HUDEP-2 (cell line): ENCODE data around the gene ADAMTS6.
A peak's percentile ranks its signal among the peaks of the same experiment; 100 is the strongest.

Experiments used
- DNase-seq, 76 experiments: peaks; one replicate each; lab custom pipeline; 2025; ENCODE audit not compliant: unreplicated experiment in 76 of 76; lab: John Stamatoyannopoulos, UW

ADAMTS6 gene

DNA sequence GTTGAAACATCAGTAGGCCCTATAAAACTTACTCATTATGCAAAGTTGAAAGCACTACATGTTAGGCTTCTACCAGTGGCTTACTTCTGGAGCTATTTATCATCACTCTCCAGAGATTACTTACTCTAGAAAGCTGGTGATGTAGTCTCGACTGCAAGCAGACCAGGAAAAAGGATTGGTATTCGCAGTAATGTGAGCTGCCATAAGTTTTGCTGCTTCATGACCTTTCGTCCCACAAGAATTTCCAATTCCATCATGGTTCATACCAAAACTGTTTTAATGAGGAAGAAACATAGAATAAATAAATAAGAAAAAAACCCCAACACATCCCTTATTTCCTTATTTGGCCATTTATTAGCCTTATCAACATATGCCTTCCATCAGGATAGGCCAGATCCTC lies 181.9 kb downstream of the ADAMTS6 start:
- DNase-seq, result no peak

DNA sequence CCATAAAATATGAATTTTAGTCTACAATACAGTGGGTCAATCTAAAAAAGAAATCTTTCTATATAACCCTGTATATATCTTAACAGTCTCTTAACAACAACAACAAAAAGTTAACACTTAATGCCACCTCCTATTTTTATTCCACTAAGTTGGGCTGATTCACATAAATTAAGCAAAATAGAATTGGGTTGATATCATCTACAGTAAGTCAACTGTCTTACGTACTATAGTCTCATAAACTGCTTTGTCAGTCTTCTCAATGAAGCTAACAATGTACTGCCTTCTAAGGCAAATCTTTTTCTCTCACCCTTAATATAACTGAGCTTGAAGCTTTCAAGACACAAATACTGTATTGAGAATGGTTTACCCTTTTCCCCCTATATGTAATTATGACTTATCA lies 185.7 kb downstream of the ADAMTS6 start:
- DNase-seq, result no peak

DNA sequence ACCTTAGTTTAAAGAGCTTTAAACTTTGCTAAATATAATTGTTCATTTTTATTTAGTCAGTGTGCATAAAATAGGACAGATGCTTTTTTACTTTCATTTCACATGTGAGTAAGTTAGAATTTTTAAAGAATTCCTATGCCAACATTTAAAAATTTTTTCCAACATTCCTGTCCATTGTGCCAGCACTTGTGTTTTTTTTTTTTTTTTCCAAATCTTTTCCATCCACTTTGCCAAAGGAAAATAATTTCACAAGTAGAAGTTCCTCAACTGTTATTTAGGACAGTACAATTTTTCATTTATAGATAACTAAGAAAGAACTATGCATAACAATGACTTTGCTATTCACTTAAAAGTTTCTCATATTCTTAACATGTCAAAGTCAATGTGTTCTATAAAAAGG lies 189.5 kb downstream of the ADAMTS6 start:
- no peak for DNase-seq

DNA sequence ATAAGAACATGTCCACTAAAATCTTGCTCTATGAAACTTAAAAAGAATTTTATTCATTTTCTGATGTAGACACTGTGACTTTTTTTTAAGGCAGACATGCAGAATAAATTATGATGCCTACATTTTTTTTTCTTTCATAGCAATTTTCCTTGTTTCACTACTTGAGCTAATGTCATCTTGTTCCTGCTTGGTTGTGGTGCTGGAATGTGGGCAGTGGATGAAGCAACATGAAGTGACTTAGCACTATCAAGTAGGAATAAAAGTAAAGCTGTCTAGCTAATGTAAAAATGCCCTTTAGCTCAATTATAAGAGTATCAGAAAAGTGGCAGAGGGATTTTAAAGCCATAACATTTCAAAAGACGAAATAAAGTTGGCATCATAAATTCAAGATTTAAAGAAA lies 191.0 kb downstream of the ADAMTS6 start:
- DNase-seq, result no peak

DNA sequence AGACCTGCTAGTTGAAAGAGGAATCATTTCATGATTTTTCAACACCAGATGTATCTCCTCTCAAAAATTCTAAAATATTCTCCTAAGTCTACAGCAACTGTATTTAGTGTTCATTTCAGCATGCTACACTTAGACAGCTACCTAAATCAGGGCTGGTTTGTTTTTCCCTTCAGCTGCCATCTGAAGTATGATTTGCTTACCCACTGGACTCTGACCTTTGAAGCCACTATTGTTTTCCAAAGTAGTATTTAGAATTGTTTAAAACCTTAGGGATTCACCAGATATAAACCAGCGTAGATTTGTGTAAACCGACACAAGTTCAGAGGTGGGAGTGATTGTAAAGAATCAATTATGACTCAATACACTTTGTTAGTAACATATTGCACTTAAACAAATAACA lies 193.1 kb downstream of the ADAMTS6 start:
- DNase-seq, result no peak

DNA sequence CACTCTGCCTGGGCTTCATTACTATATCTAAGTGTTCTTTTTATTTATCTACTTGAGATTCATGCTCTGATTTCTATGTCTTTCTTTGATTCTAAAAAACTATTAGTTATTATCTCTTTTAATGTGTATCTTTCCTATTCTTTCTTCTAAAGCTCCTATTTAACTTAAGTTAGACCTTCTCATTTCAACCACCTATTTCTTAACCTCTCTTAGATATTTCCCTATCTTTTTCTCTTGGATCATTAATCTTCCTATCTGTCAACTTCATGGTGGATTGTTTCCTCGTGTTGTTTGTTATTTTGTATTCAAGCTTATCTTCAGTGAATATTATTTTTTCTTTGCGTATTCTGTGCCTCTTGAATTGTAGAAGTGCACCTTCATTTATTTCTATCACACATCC lies 202.1 kb downstream of the ADAMTS6 start:
- DNase-seq, result no peak

DNA sequence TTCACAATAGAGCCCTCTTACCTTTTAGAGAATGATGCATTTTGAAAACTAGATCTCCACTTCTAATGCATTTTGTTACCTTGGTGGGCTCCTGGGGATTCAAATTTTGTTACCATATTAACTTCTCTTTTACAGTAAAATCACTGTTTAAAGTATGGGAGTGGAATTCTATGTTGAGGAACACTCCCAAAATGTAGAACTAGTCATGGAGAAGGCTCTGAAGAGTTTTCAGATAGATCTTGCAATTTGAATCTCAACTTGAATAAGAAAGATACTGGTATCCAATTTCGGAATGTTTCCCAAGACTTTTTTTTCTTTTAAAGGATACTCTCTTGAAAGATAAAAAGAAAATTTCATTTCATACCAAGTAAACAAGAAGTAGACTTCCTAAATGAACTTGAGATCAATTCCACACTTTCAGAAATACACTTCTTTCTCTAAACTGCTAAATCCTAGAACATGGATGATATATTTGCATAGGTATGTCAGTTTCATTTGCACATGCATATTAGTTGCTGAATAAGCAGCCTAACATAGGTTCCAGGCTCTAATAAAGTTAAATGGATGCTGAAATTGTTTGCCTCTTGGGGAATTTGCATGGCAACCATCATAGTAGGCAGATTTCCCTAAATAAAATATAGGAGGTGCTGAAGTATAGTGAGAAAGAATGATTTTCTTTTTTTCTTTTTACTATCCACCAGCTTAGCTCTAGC lies 205.4 kb downstream of the ADAMTS6 start:
- no peak for DNase-seq

DNA sequence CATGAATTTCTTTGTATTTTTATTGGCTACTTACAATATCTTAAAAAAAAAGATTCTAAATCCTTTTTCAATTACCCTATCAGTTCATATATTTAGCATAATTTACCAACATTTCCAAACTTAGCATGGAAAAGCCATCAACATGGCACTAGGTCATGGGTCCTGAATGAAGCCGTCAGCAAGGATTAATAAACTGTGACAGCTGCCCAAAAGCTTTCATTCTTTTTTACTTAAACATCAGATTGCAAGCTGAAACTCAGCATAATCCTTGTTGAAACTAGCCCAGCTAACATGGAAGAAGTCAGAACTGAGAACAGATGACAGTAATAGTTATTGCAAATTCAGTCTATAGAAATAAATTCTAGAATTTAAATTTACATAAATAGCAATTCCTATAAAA lies 209.8 kb downstream of the ADAMTS6 start:
- DNase-seq, result no peak

DNA sequence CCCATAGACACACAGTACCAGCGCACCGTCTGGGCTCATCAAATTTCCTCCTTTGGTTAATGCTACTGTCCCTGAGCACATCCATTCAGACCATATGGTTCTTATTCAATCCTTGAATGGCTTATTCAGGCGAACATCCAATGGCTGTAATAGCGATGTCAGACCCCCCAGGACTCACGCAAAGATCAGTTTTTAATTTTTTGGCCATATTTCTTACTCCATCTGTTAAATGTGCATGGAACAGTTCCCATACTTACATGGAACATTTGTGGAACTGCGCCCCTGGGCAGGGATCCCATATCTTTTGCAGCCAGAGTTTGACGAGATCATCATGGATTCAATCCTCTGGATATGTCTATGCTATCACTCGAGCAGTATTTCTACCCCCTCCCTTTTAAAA lies 213.2 kb downstream of the ADAMTS6 start:
- DNase-seq, result no peak

DNA sequence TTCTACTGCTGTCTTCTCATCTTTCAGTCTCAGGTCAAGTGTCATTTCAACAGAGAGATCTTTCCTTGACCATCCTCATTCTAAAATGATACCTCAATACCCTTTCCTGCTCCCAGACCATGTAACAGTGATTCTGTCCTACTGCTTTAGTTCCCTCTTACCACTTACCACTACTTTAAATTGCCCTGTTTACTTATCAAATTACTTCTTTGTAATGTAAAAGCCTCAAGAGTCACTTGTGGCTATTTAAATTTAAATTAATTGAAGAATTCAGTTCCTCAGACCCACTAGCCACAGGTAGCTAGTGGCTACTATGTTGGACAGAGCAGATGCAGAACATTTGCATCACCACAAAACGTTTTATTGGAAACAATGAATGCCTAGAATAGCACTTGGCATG lies 217.3 kb downstream of the ADAMTS6 start:
- DNase-seq, result no peak

DNA sequence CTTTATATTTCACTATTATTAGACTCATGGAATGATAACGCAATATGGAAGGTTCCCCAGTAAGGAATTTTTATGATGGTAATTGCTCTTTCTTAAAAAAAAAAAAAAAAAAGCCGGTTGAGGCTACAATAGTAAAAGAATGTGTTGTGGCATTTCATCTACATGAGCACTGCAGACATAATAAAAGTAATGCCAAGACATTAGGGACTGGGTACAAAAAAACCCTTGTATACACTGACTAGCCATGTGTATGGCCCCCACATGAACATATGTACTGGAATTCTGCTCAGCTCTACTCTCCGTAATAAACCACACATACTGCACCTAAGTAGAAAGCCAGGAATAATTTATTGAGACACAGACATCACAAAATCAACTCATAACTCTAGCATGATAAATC lies 218.4 kb downstream of the ADAMTS6 start:
- DNase-seq, result no peak

DNA sequence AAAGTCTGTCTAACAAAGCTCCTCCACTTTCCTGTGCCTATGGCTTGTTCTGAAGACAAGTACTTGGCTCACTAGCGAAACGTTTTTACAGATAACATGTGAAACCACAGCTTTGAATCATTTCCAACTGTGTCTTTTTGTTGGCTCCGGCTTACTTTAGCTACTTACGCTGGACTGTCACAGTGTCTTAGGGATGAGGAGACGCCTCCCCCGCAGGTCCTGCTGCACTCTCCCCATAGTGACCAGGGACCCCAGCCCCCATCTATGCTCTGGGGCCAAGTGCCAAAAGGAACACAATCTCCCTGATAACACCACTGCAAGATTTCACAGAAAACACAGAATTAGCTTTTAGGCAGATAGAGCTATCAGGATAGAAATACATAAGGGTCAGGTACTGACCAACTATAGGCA lies 219.1 kb downstream of the ADAMTS6 start:
- peak in 70 of 76 experiments; percentile 1 to 93 (median 56) for DNase-seq

DNA sequence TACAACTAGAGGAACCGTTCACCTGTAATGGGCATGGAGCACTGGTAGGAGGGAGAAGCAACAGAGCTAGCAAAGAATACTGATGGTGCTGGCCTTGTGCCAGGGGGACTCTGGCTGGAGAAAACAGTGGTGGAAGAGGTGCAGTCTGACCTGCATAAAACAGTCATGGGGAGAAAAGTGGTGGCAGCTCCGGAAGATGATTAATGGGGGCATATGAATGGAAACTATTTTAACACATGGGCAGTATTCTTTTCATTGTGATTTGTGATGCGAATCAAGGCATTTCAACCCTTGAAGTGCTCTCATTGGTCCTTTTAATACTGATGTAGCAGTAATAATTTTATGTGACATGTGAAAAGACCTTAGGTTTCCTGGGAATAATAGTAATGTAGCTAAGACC lies 219.6 kb downstream of the ADAMTS6 start:
- peak in 2 of 76 experiments; percentile 4 to 23 for DNase-seq

DNA sequence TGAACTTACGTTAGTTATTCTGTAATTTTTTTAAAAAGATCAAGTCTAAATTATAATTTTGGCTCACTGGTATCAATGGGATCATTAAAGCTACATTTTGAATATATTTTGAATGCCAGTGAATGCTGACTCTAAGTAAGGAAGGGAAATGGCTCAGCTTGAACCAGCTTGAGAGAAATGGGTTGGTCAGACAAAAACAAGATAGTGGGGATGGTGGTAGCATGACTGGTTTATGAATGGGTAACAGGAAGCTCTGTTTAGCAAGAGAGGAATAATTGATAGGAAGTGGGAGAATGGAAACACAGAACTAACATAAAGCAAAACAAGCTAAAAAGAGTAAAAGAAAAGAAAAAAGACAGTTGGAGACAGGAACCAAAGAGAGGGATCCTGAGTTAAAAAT lies 220.2 kb downstream of the ADAMTS6 start:
- DNase-seq, result no peak

DNA sequence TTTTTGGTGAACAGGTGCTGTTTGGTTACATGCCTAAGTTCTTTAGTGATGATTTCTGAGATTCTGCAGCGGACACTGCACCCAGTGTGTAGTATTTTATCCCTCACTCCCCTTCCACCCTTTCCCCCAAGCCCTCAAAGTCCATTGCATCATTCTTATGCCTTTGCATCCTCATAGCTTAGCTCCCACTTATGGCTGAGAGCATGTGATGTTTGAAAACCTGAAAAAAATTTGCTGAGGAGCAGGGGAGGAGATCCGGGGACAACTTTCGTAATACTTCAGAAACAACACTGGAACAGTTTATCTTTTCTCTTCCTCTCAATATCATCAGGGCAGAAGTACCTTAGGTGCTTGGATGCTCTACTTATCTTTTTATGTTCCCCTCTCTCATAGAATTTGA lies 226.4 kb downstream of the ADAMTS6 start:
- no peak for DNase-seq

DNA sequence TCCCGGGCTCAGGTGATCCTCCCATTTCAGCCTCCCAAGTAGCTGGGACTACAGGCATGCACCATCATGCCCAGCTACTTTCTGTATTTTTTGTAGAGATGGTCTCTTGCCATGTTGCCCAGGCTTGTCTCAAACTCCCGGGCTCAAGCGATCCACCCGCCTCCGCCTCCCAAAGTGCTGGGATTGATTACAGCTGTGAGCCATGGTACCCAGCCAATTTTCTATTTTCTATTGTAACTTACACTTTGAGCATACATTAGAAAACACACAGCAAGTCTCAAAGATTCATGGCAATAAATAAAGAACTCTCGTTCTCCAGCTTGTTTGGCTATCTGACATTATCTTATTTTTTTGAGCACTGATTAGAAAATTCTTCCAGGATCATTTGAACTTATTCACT lies 228.7 kb downstream of the ADAMTS6 start:
- DNase-seq, result no peak

DNA sequence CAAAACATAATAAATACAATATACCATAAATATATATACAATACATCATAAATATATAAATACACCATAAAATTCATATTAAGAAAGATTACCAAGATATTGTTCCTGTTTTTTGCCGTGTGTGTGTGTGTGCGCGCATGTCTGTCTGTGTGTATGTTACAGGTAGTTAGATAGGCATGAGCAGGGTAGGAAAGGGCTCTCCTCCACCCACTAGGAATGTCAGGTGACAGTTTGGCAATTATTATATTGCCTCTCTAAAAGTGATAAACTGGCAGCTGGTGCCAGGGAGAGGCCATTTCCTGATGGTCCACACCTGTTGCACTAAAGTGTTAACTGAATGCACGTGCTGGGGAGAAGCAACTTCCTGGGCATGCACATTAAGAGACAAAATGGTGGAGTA lies 232.8 kb downstream of the ADAMTS6 start:
- DNase-seq, result no peak

DNA sequence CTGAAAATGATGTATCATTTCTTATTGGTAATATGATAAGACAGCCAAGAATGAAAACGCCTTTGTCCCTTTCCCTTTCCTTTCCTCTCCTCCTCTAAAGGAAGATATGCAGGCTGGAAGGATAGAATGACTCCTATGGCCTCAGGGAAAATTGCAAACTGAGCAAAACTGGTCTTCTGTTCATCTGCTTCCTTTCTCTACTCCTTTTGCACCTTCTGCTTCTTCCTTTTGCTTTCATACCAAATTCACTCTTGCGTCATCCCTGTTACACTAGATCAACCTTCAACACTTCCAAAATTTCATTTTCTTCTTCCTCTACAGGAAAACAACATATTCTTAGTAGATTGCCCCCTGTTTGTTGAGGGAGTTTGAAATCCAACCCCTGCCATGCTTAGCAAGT lies 234.1 kb downstream of the ADAMTS6 start:
- DNase-seq, result no peak

DNA sequence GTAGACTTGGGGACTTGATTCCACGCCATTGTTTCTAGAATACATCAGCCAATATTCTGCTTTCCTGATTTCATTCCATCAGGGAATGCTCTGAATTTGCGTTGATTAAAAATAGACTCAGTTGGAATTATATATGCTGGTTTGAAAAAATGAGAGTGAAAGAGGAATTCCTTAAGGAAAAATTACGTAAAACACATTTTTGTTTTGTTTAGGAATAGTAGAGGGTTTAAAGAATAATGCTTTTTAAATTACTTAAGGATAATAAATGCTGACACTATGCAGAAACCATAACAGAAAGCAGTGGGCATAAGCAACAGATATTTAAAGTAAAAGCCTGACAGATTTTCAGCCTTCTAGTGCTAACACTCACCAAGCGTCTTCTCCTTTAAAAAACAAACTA lies 235.0 kb downstream of the ADAMTS6 start:
- DNase-seq, result no peak

DNA sequence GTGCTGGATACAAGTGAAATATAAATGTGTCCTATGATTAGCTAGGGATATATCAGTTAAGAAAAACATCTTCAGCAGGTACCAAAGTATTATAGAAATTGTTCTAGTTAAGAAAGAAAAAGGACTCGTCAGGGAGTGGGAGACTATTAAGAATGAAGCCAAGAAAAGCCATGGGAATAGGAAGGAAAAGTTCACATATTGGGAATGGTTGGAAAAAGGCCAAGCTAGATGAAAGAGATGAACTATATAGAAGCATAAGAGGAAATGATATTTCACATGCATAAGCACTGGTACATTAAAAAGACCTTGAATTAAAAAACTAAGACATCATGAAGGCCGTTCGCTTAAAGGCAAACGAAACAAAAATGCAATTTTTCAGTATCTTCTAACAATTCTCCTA lies 237.7 kb downstream of the ADAMTS6 start:
- DNase-seq, result no peak

DNA sequence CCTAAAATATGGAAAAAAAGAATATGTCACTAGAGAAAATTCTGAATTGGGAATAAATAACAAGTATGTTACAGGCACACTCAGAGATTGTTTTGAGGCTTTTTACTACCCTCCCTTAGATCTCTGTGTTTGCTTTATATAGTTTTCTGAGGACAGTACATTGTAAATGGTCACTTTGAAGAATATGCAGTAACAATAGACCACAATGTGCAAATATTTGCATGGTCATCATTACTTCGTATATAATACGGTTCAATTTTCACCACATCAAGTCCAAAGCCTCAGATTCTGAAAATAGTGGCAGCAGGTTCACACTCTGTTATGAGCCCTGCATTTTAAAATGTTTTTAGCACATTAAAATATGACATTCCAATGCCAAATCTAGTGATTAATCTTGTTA lies 238.6 kb downstream of the ADAMTS6 start:
- DNase-seq, result no peak

DNA sequence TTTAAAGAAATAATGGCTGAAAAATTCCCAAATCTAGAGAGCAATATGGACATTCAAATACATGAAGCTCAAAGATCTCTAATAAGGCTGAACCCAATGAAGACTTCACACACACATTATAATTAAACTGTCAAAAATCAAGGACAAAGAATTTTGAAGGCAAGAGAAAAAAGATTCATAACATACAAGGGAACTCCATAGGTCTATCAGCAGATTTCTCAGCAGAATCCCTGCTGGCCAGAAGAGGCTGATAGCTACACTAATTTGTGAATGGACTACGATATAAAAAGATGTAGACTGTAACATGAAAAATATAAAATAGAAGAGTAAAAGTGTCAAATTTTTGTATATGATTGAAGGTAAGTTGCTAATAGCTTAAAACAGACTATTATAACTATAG lies 251.9 kb downstream of the ADAMTS6 start:
- no peak for DNase-seq

DNA sequence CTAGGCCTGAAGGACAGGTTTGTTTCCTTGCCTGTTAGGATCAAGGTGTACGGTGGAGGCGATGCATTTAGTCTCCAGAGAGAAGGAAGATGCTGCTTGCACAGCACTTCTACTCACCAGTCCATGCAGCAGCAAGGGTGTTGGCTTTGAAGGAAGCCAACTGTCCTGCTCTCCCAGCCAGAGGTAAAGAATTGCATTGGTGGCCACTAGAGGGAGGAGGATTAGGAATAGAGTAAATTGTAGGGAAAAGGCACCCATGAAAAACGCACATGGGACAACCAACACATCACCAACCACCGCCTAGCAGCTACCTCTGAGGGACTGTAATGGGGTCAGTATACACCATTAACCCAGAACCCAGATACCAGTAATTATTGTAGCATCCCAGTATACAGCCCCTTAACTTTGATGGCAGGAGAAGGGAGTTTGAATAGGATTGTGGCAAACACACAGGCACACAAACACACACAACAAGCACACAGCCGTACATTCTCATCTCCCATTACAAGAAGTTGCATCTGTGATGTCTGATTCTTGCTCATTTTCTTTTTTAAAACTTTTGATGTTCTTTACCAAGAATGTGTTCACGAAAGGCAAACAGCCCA lies 267.7 kb downstream of the ADAMTS6 start:
- peak in 18 of 76 experiments; percentile 1 to 30 (median 10) for DNase-seq
